Activated CD4-positive, alpha-beta T cell treated with anti-CD3 and anti-CD28 coated beads, Interleukin-2, amount 50 U/mL, for 48 hours (primary cell): Measurements from ENCODE around the gene ACAD9.
"Not testable (repeated sequence)": the region's sequence is repeated elsewhere in the genome, so short reads cannot be mapped to it uniquely, and the experiment has no call there.

Source experiments
- DNase-seq, 2 experiments: peaks; one replicate each; pipeline ENCODE4 v3.0.0-alpha.2; 2020

ACAD9 gene

GRCh38 chr3:128879125-128879969 is at the start of gene ACAD9:
TSS of gene ACAD9 (plus strand) at chr3:128879620. CDS start at chr3:128879692, 72 bp downstream.
- DNase-seq, result peak; percentile 96 to 97

- not testable (repeated sequence) for DNase-seq
Measured at GRCh38 chr3:128829925-128830625, 49.3 kb upstream of the ACAD9 start.

GRCh38 chr3:128830762-128831161 is 48.7 kb upstream of the ACAD9 start:
- DNase-seq, result not testable (repeated sequence)

- not testable (repeated sequence) for DNase-seq
Measured at GRCh38 chr3:128832979-128833378, 46.4 kb upstream of the ACAD9 start.

GRCh38 chr3:128835096-128835495 is 44.3 kb upstream of the ACAD9 start:
- DNase-seq, result no peak

- DNase-seq, result no peak
Measured at GRCh38 chr3:128841926-128842920, 37.2 kb upstream of the ACAD9 start.

GRCh38 chr3:128844502-128844901 is 34.9 kb upstream of the ACAD9 start:
- DNase-seq, result no peak

- no peak for DNase-seq
Measured at GRCh38 chr3:128845119-128845777, 34.2 kb upstream of the ACAD9 start.

GRCh38 chr3:128845778-128846485 is 33.5 kb upstream of the ACAD9 start:
- DNase-seq, result peak; percentile 94 to 95

GRCh38 chr3:128846486-128846891 is 32.9 kb upstream of the ACAD9 start:
- DNase-seq, result peak; percentile 46 to 54

- DNase-seq, result no peak
Measured at GRCh38 chr3:128847666-128848370, 31.6 kb upstream of the ACAD9 start.

GRCh38 chr3:128848936-128849335 is 30.5 kb upstream of the ACAD9 start:
- DNase-seq, result no peak

GRCh38 chr3:128849911-128850455 is 29.4 kb upstream of the ACAD9 start:
- peak in 1 of 2 experiments; percentile 23 for DNase-seq

GRCh38 chr3:128850544-128850943 is 28.9 kb upstream of the ACAD9 start:
- DNase-seq, result no peak

GRCh38 chr3:128851601-128852000 is 27.8 kb upstream of the ACAD9 start:
- no peak for DNase-seq

- DNase-seq, result no peak
Measured at GRCh38 chr3:128853826-128854225, 25.6 kb upstream of the ACAD9 start.

- DNase-seq, result no peak
Measured at GRCh38 chr3:128854475-128854874, 24.9 kb upstream of the ACAD9 start.

- DNase-seq, result no peak
Measured at GRCh38 chr3:128855569-128855968, 23.9 kb upstream of the ACAD9 start.

GRCh38 chr3:128858167-128858566 is 21.3 kb upstream of the ACAD9 start:
- DNase-seq, result no peak

- DNase-seq, result no peak
Measured at GRCh38 chr3:128859630-128860029, 19.8 kb upstream of the ACAD9 start.

GRCh38 chr3:128861491-128861890 is 17.9 kb upstream of the ACAD9 start:
- no peak for DNase-seq
